Endothelial cell of umbilical vein (primary cell): ENCODE data around the gene GALNT2. TPM values are rescaled to one million over a fixed set of nuclear protein-coding genes. Genes with fewer than 3 reads are reported as not detected.

ENCODE experiments used
- BruUV-seq: library from RNA; stranded (reverse); fragments of 400-500 nt; replicated peaks from 2 replicates; lab custom pipeline; 2021; lab: Mats Ljungman, UMichigan
- CTCF ChIA-PET: fragments of 300-600, 350-600 bp; sonication (Branson Sonifier 250); formaldehyde crosslinking; loops from one replicate; lab custom pipeline; 2021; ENCODE audit warnings: antibody characterized with exemption, inconsistent platforms; lab: Charles Lee
- POLR2A ChIA-PET: fragments of 300-600, 350-600 bp; sonication (Branson Sonifier 250); formaldehyde crosslinking; loops from one replicate; lab custom pipeline; 2021; ENCODE audit warnings: antibody characterized with exemption, inconsistent platforms; lab: Charles Lee
- DNase-seq: peaks from one replicate; pipeline ENCODE4 v3.0.0-alpha.2; 2011; ENCODE audit warnings: low read depth, low spot score
- FAIRE-seq: peaks from 2 replicates; lab custom pipeline; 2011; peaks lifted over from hg19 to GRCh38; lab: Jason Lieb, UNC
- H2AFZ ChIP-seq: 2 replicates; pipeline ENCODE4 v1.6.0; 2012; ENCODE audit warnings: low read depth, low read length, control low read depth, inconsistent platforms
- H3K27ac ChIP-seq: 2 replicates; pipeline ENCODE4 v1.5.1; 2011; ENCODE audit warnings: low read depth, mild to moderate bottlenecking, control low read depth, low read length, moderate library complexity; ENCODE audit not compliant: insufficient read depth
- H3K27me3 ChIP-seq, 2 experiments: 2 replicates each; pipeline versions ENCODE4 v1.6.0 to v1.6.1; 2011; ENCODE audit warnings: low read length in 2 of 2, mixed read lengths in 1 of 2; ENCODE audit not compliant: control insufficient read depth in 2 of 2, insufficient read depth in 2 of 2
- H3K36me3 ChIP-seq, 2 experiments: 2 replicates in 1 of 2; 3 replicates in 1 of 2; pipeline ENCODE4 v1.5.1; 2011; ENCODE audit warnings: low read length in 2 of 2, mild to moderate bottlenecking in 1 of 2, moderate library complexity in 1 of 2; ENCODE audit not compliant: control insufficient read depth in 2 of 2, insufficient read depth in 2 of 2; ENCODE audit errors: extremely low read depth in 1 of 2
- H3K4me1 ChIP-seq: 3 replicates; pipeline ENCODE4 v1.5.1; 2011; ENCODE audit warnings: mild to moderate bottlenecking, low read length; ENCODE audit not compliant: control insufficient read depth, insufficient read depth; ENCODE audit errors: extremely low read depth
- H3K4me2 ChIP-seq: 2 replicates; pipeline ENCODE4 v1.6.1; 2011; ENCODE audit warnings: low read length, control low read depth, mixed read lengths; ENCODE audit not compliant: insufficient read depth
- H3K4me3 ChIP-seq, 3 experiments: fragments of 200-600 bp in 1 of 3; sonication (generic), shearing (Covaris generic) in 1 of 3; replicated peaks in 1 of 3; 2 replicates each; pipeline ENCODE4 v1.5.1; 2011 to 2016; ENCODE audit warnings: control low read depth in 3 of 3, low read length in 3 of 3, mild to moderate bottlenecking in 2 of 3, inconsistent platforms in 1 of 3, low read depth in 1 of 3, moderate library complexity in 1 of 3; ENCODE audit not compliant: insufficient read depth in 1 of 3
- H3K79me2 ChIP-seq: 2 replicates; pipeline ENCODE4 v1.6.0; 2012; ENCODE audit warnings: low read length, inconsistent platforms; ENCODE audit not compliant: control insufficient read depth, insufficient read depth
- H3K9ac ChIP-seq: replicated peaks from 2 replicates; pipeline ENCODE3; 2011; ENCODE audit warnings: low read length, control low read depth; ENCODE audit not compliant: insufficient read depth; ENCODE audit errors: extremely low read depth
- H3K9me1 ChIP-seq: replicated peaks from 3 replicates; pipeline ENCODE4 v1.6.0; 2011; ENCODE audit warnings: mild to moderate bottlenecking, low read length; ENCODE audit not compliant: control insufficient read depth, insufficient read depth; ENCODE audit errors: extremely low read depth
- H3K9me3 ChIP-seq: replicated peaks from 2 replicates; pipeline ENCODE4 v1.5.1; 2012; ENCODE audit warnings: low read length, inconsistent platforms; ENCODE audit not compliant: control insufficient read depth, insufficient read depth
- H4K20me1 ChIP-seq: replicated peaks from 2 replicates; pipeline ENCODE3; 2011; ENCODE audit warnings: mild to moderate bottlenecking, low read length; ENCODE audit not compliant: control insufficient read depth, insufficient read depth; ENCODE audit errors: extremely low read depth
- CTCF ChIP-seq, 2 donors: IDR thresholded peaks; 1 replicate in 1 of 2; 2 replicates in 1 of 2; pipeline ENCODE4 v1.5.1; 2011; ENCODE audit warnings: low read length in 2 of 2, mild to moderate bottlenecking in 2 of 2, moderate library complexity in 2 of 2, control low read depth in 1 of 2, inconsistent platforms in 1 of 2, low read depth in 1 of 2; ENCODE audit not compliant: insufficient read depth in 1 of 2; ENCODE audit errors: extremely low read depth in 1 of 2
- EZH2 ChIP-seq: IDR thresholded peaks from 2 replicates; pipeline ENCODE4 v1.6.1; 2012; ENCODE audit warnings: borderline replicate concordance, low read depth, mild to moderate bottlenecking, moderate library complexity, low read length, inconsistent platforms; ENCODE audit not compliant: severe bottlenecking
- FOS ChIP-seq: IDR thresholded peaks from 2 replicates; pipeline ENCODE4 v1.6.1; 2011; ENCODE audit warnings: mild to moderate bottlenecking, low read length, moderate library complexity, borderline replicate concordance; ENCODE audit not compliant: insufficient read depth
- GATA2 ChIP-seq: IDR thresholded peaks from 2 replicates; pipeline ENCODE4 v1.7.0; 2011; ENCODE audit warnings: low read depth, mild to moderate bottlenecking, moderate library complexity, mixed read lengths, low read length; ENCODE audit not compliant: insufficient read length, insufficient read depth
- JUN ChIP-seq: IDR thresholded peaks from 2 replicates; pipeline ENCODE4 v1.6.1; 2011; ENCODE audit warnings: borderline replicate concordance, low read depth; ENCODE audit not compliant: insufficient read length, insufficient read depth
- MAX ChIP-seq: IDR thresholded peaks from 2 replicates; pipeline ENCODE4 v1.6.1; 2011; ENCODE audit not compliant: insufficient read depth, insufficient read length
- MYC ChIP-seq: IDR thresholded peaks from one replicate; pipeline ENCODE4 v1.6.1; 2011; ENCODE audit warnings: mild to moderate bottlenecking, low read depth, low read length
- POLR2A ChIP-seq: IDR thresholded peaks from 2 replicates; pipeline ENCODE4 v1.6.1; 2012; ENCODE audit warnings: low read depth, mild to moderate bottlenecking, control low read depth, low read length
- POLR2AphosphoS5 ChIP-seq: IDR thresholded peaks from 2 replicates; pipeline ENCODE4 v1.6.1; 2012; ENCODE audit warnings: low read depth, mild to moderate bottlenecking, control low read depth, low read length, moderate library complexity; ENCODE audit not compliant: insufficient read depth
- dilution Hi-C: fragments of 300-500 bp; cut with MboI; formaldehyde crosslinking; loops from one replicate; pipeline ENCODE4 v1.15.0; 2019; ENCODE audit warnings: low sequenced_read_pairs; ENCODE audit not compliant: extremely low pct_ligation_motif_present
- intact Hi-C: fragments of 100-400 bp; cut with micrococcal nuclease; formaldehyde crosslinking; loops from one replicate; pipeline ENCODE4 v1.10.0; 2022
- polyA plus RNA-seq, 4 experiments: library from polyadenylated mRNA; depleted of rRNA in 3 of 4; stranded (reverse) in 3 of 4; unstranded in 1 of 4; fragments of >200 nt; gene quantifications; 2 replicates each; pipeline versions ENCODE4 v1.2.1 to v1.2.3, GENCODE V29; 2011 to 2012; ENCODE audit warnings: missing spikeins in 1 of 4
- total RNA-seq: library from RNA; stranded (reverse); gene quantifications from 2 replicates; pipeline ENCODE4 v1.2.3, GENCODE V29; 2021

The GALNT2 gene
- total and polyA plus RNA-seq, 2 donors (not counting 3 experiments of a cell fraction or from before 2014, with no cell fraction given) = 56.3 to 77.5 TPM

GRCh38 chr1:230112131-230112701 lies 45.2 kb downstream of the GALNT2 start:
- BruUV-seq = no TSS peak

GRCh38 chr1:230112782-230113181 lies 45.7 kb downstream of the GALNT2 start:
- ChIA-PET POLR2A (no interaction called here), CTCF (interaction anchor here (1.2 to 1.8 kb wide), 2 partner anchors 7 to 8 kb away, joined by 5 to 9 read pairs; no protein-coding TSS in a partner anchor)
- FAIRE-seq = no peak
- Histone ChIP-seq H3K4me1 (peaks cover 10% of the 10 kb centered on the region), H3K9me3 (no peaks in the 10 kb centered on the region), H3K4me3 (no peak overlapping the region), H3K27me3 (no peaks in the 10 kb centered on the region), H2AFZ (no peak overlapping the region), H3K27ac (no peak overlapping the region), H3K9ac (no peak overlapping the region), H3K79me2 (peaks cover 8% of the 10 kb centered on the region), H3K4me2 (no peak overlapping the region), H3K9me1 (no peaks in the 10 kb centered on the region), H3K36me3 (no peaks in the 10 kb centered on the region), H4K20me1 (no peaks in the 10 kb centered on the region)
- intact Hi-C loops = no loop called here
- no peak for DNase-seq
- TF ChIP-seq JUN = no peak
- no peak for TF ChIP-seq MYC
- no peak for TF ChIP-seq CTCF (IDR thresholded peaks at IDR 0.05; ENCODE audit: extremely low read depth in 1 of 2, insufficient read depth in 1 of 2, low read depth in 1 of 2, low read length in 2 of 2)
- TF ChIP-seq POLR2A = no peak
- TF ChIP-seq GATA2 = no peak
- TF ChIP-seq MAX = no peak
- no peak for TF ChIP-seq POLR2AphosphoS5
- TF ChIP-seq EZH2 = no peak
- TF ChIP-seq FOS = no peak
- dilution Hi-C loops = no loop called here
- no TSS peak for BruUV-seq

More at GRCh38 chr1:230112131-230112701, 45.2 kb downstream of the GALNT2 start:
- H3K9me3 ChIP-seq = no peaks in the 10 kb centered on the region
- POLR2A ChIA-PET = interaction anchor here (0.5 kb wide), 1 partner anchor 22 kb away, joined by 4 read pairs; no protein-coding TSS in a partner anchor
- TF ChIP-seq GATA2 = no peak
- no peak for TF ChIP-seq MYC
- DNase-seq (no peak), FAIRE-seq (no peak)
- H3K9me1 ChIP-seq = no peaks in the 10 kb centered on the region
- CTCF ChIA-PET = interaction anchor here (1.2 kb wide), 1 partner anchor 8 kb away, joined by 5 read pairs; no protein-coding TSS in a partner anchor
- peaks cover 10% of the 10 kb centered on the region for H3K4me1 ChIP-seq
- H3K4me2 ChIP-seq = no peak overlapping the region
- H3K9ac ChIP-seq = no peak overlapping the region
- no peaks in the 10 kb centered on the region for H3K36me3 ChIP-seq
- H2AFZ ChIP-seq = no peak overlapping the region
- no peaks in the 10 kb centered on the region for H3K27me3 ChIP-seq
- H3K4me3 ChIP-seq = no peak overlapping the region
- peaks cover 8% of the 10 kb centered on the region for H3K79me2 ChIP-seq
- dilution Hi-C loops = no loop called here
- intact Hi-C loops = no loop called here
- H4K20me1 ChIP-seq = no peaks in the 10 kb centered on the region
- no peak overlapping the region for H3K27ac ChIP-seq
